HepG2 (cell line): ENCODE data around the gene SCN8A. TPM values are rescaled to one million over a fixed set of nuclear protein-coding genes. Genes with fewer than 3 reads are reported as not detected.

Source experiments
- EP300 ChIP-seq, 3 experiments: sonication (generic) in 1 of 3; formaldehyde crosslinking in 1 of 3; IDR thresholded peaks; 2 replicates each; pipeline versions ENCODE4 v1.5.1 to v1.6.1; 2011 to 2020; ENCODE audit warnings: low read depth in 2 of 3, low read length in 2 of 3, borderline replicate concordance in 1 of 3, improper control_type of control experiment in 1 of 3, mild to moderate bottlenecking in 1 of 3, missing genetic modification reagents in 1 of 3, moderate library complexity in 1 of 3
- GATAD2A ChIP-seq: IDR thresholded peaks from 2 replicates; pipeline ENCODE4 v1.6.1; 2016
- MATR3 ChIP-seq: sonication (generic); formaldehyde crosslinking; IDR thresholded peaks from 2 replicates; pipeline ENCODE4 v1.4.0; 2020; ENCODE audit warnings: missing genetic modification reagents
- MEF2D ChIP-seq: sonication (generic); formaldehyde crosslinking; IDR thresholded peaks from 2 replicates; pipeline ENCODE4 v1.5.1; 2020; ENCODE audit warnings: mild to moderate bottlenecking, missing genetic modification reagents
- MXD3 ChIP-seq: IDR thresholded peaks from 2 replicates; pipeline ENCODE4 v1.6.1; 2016; ENCODE audit warnings: mild to moderate bottlenecking, missing biosample characterization, missing genetic modification reagents
- SMC3 ChIP-seq: IDR thresholded peaks from 2 replicates; pipeline ENCODE4 v1.6.1; 2011; ENCODE audit warnings: low read length, improper control_type of control experiment
- SPEN ChIP-seq: sonication (generic); formaldehyde crosslinking; IDR thresholded peaks from 2 replicates; pipeline ENCODE4 v1.5.1; 2020; ENCODE audit warnings: low read depth, mild to moderate bottlenecking, missing genetic modification reagents
- THRA ChIP-seq: sonication (generic); formaldehyde crosslinking; IDR thresholded peaks from 2 replicates; pipeline ENCODE4 v1.4.0; 2020; ENCODE audit warnings: missing genetic modification reagents, borderline replicate concordance
- ZBTB7B ChIP-seq: sonication (generic); formaldehyde crosslinking; IDR thresholded peaks from 2 replicates; pipeline ENCODE4 v1.4.0; 2020; ENCODE audit warnings: missing genetic modification reagents
- ZFP36L2 ChIP-seq: sonication (generic); formaldehyde crosslinking; IDR thresholded peaks from 2 replicates; pipeline ENCODE4 v1.4.0; 2020; ENCODE audit warnings: missing genetic modification reagents
- ZFX ChIP-seq: sonication (generic); formaldehyde crosslinking; IDR thresholded peaks from 2 replicates; pipeline ENCODE4 v1.4.0; 2020; ENCODE audit warnings: mild to moderate bottlenecking, low read depth, missing genetic modification reagents, moderate library complexity
- ZNF318 ChIP-seq: sonication (generic); formaldehyde crosslinking; IDR thresholded peaks from 2 replicates; pipeline ENCODE4 v1.4.0; 2020; ENCODE audit warnings: mild to moderate bottlenecking, missing genetic modification reagents
- ZNF839 ChIP-seq: sonication (generic); formaldehyde crosslinking; IDR thresholded peaks from 2 replicates; pipeline ENCODE4 v1.4.0; 2020; ENCODE audit warnings: missing genetic modification reagents, mild to moderate bottlenecking, borderline replicate concordance
- polyA plus RNA-seq, 8 experiments: library from polyadenylated mRNA; depleted of rRNA in 3 of 8; stranded (reverse) in 7 of 8; unstranded in 1 of 8; fragments of >200 nt; fragmentation: Illumina TruSeq in 4 of 8; extraction: Trizol in 4 of 8; gene quantifications; 2 replicates each; pipeline versions ENCODE4 v1.2.1 to v1.2.3, GENCODE V29; 2011 to 2016; ENCODE audit warnings: low read depth in 4 of 8, missing spikeins in 1 of 8, mixed read lengths in 1 of 8; ENCODE audit not compliant: insufficient read depth in 1 of 8
- total RNA-seq, 5 experiments: library from RNA; depleted of rRNA; stranded (reverse); fragments of >200 nt; fragmentation: Illumina TruSeq; extraction: Trizol; gene quantifications; 2 replicates each; pipeline ENCODE4 v1.2.3, GENCODE V29; 2016; ENCODE audit warnings: low read depth in 1 of 5

Gene SCN8A
- total and polyA plus RNA-seq, 2 of the 13 experiments (the other 11 are each of a cell fraction or from before 2014, with no cell fraction given), result 0.57 to 1.4 TPM

- TF ChIP-seq ZNF318, result no peak
- TF ChIP-seq MEF2D, result no peak
- no peak for TF ChIP-seq ZNF839 (CRISPR knock-in tag)
- no peak for TF ChIP-seq EP300 (IDR thresholded peaks at IDR 0.05; ENCODE audit: low read depth in 2 of 2, low read length in 2 of 2)
- no peak for TF ChIP-seq EP300 (CRISPR knock-in tag; IDR thresholded peaks at IDR 0.05; ENCODE audit: borderline replicate concordance)
- TF ChIP-seq ZFP36L2 (CRISPR knock-in tag), result no peak
- no peak for TF ChIP-seq SPEN (CRISPR knock-in tag)
- TF ChIP-seq MATR3 (CRISPR knock-in tag), result no peak
- TF ChIP-seq ZBTB7B, result no peak
- TF ChIP-seq GATAD2A (CRISPR knock-in tag), result no peak
- TF ChIP-seq THRA (CRISPR knock-in tag), result no peak
- no peak for TF ChIP-seq SMC3
- TF ChIP-seq MXD3 (CRISPR knock-in tag), result no peak
- TF ChIP-seq ZFX (CRISPR knock-in tag), result no peak
These were observed 109.9 kb downstream of the SCN8A start (continued) for GRCh38 chr12:51700887-51701286.
